Activated CD4-positive, alpha-beta T cell treated with anti-CD3 and anti-CD28 coated beads, Interleukin-2, amount 10 ng/mL, durations not matched to agents 7 days and 5 days (primary cell): ENCODE measurements around the gene ANKRD12. TPM values are rescaled to one million over a fixed set of nuclear protein-coding genes. Genes with fewer than 3 reads are reported as not detected.

Source experiments
- CTCF ChIA-PET: fragments of 350-600 bp; sonication (Branson Sonifier 250); formaldehyde crosslinking; loops from one replicate; lab custom pipeline; 2021; ENCODE audit warnings: antibody characterized with exemption; lab: Charles Lee
- POLR2A ChIA-PET: fragments of 350-600 bp; sonication (Branson Sonifier 250); formaldehyde crosslinking; loops from one replicate; lab custom pipeline; 2021; ENCODE audit warnings: antibody characterized with exemption; lab: Charles Lee
- DNase-seq: peaks from one replicate; pipeline ENCODE4 v3.0.0-alpha.2; 2020
- H3K27ac Mint-ChIP-seq: one replicate; pipeline ENCODE4 v1.8.0; 2021; ENCODE audit warnings: mild to moderate bottlenecking, moderate library complexity, mixed read lengths
- H3K27me3 Mint-ChIP-seq: one replicate; pipeline ENCODE4 v1.8.0; 2021; ENCODE audit warnings: mixed read lengths
- H3K36me3 Mint-ChIP-seq: one replicate; pipeline ENCODE4 v1.8.0; 2021; ENCODE audit warnings: low read depth, mixed read lengths
- H3K4me1 Mint-ChIP-seq: one replicate; pipeline ENCODE4 v1.8.0; 2021; ENCODE audit warnings: mixed read lengths
- H3K4me3 Mint-ChIP-seq: one replicate; pipeline ENCODE4 v1.8.0; 2021; ENCODE audit warnings: mild to moderate bottlenecking, moderate library complexity, mixed read lengths
- H3K9me3 Mint-ChIP-seq: one replicate; pipeline ENCODE4 v1.8.0; 2021; ENCODE audit warnings: mixed read lengths
- total RNA-seq, 2 experiments: library from RNA; stranded (reverse); gene quantifications; one replicate each; pipeline ENCODE4 v1.2.3, GENCODE V29; 2021

ANKRD12 gene
- total RNA-seq, 2 experiments from 2014 or later: 79.4 to 107 TPM

DNA sequence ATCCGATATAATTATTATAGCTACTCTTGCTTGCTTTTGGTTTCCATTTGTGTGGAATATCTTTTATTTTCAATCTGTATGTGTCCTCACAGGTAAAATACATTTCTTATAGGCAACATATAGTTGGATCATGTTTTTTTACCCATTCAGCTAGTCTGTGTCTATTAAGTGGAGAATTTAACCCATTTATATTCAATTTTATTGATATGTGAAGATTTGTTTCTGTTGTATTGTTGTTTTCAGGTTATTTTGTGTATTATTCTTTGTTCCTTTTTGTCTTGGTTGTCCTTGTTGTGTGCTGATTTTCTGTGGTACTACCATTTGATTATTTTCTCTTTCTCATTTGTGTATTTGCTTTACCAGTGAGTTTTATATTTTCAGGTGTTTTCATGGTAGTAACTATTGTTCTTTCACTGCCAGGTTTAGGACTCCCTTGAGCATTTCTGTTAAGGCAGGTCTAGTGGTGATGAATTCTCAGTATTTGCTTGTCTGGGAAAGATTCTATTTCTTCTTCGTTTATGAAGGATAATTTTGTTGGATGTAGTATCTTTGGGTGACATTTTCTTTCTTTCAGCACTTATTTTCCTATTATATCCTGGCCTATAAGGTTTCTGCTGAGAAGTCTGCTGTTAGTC, 95.4 kb downstream of the ANKRD12 start:
- Mint-ChIP-seq H3K4me1 (no peaks in the 10 kb centered on the region), H3K4me3 (no peak overlapping the region), H3K36me3 (peaks cover 88% of the 10 kb centered on the region), H3K27me3 (no peaks in the 10 kb centered on the region), H3K9me3 (peaks cover 19% of the 10 kb centered on the region), H3K27ac (no peak overlapping the region)
- CTCF ChIA-PET: no interaction called here
- POLR2A ChIA-PET: no interaction called here
- DNase-seq: no peak

DNA sequence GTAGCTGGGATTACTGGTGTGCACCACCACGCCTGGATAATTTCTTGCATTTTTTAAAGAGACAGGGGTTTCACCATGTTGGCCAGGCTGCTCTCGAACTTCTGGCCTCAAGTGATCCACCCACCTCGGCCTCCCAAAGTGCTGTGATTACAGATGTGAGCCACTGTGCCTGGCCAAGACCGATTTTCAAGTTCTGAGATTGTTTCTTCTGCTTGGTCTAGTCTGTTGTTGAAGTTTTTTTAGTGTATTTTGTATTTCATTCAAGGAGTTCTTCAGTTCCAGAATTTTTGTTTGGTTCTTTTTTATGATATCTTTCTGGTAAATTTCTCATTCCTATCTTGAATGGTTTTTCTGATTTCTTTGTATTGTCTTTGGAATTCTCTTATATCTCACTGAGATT, 96.4 kb downstream of the ANKRD12 start:
- CTCF ChIA-PET: no interaction called here

GRCh38 chr18:9233771-9234440, 97.3 kb downstream of the ANKRD12 start:
- H3K9me3 Mint-ChIP-seq: peaks cover 19% of the 10 kb centered on the region
- peaks cover 84% of the 10 kb centered on the region for H3K36me3 Mint-ChIP-seq
- DNase-seq: no peak
- POLR2A ChIA-PET: no interaction called here
- H3K27ac Mint-ChIP-seq: no peak overlapping the region
- no peak overlapping the region for H3K4me3 Mint-ChIP-seq
- CTCF ChIA-PET: interaction anchor here (1.0 to 3.7 kb wide), 3 partner anchors 7 to 30 kb away, joined by 3 to 15 read pairs (median 3); no protein-coding TSS in a partner anchor
- no peaks in the 10 kb centered on the region for H3K4me1 Mint-ChIP-seq
- H3K27me3 Mint-ChIP-seq: no peaks in the 10 kb centered on the region

More for the DNA sequence above, 96.4 kb downstream of the ANKRD12 start:
- Mint-ChIP-seq H3K9me3 (peaks cover 19% of the 10 kb centered on the region), H3K27ac (no peak overlapping the region), H3K36me3 (peaks cover 86% of the 10 kb centered on the region), H3K4me1 (no peaks in the 10 kb centered on the region), H3K27me3 (no peaks in the 10 kb centered on the region), H3K4me3 (no peak overlapping the region)
- no peak for DNase-seq
- POLR2A ChIA-PET: no interaction called here

- Mint-ChIP-seq H3K27me3 (no peaks in the 10 kb centered on the region), H3K27ac (no peak overlapping the region), H3K9me3 (peaks cover 19% of the 10 kb centered on the region), H3K36me3 (peaks cover 81% of the 10 kb centered on the region), H3K4me1 (no peaks in the 10 kb centered on the region), H3K4me3 (no peak overlapping the region)
- DNase-seq: no peak
- POLR2A ChIA-PET: no interaction called here
- CTCF ChIA-PET: interaction anchor here (1.0 to 3.7 kb wide), 3 partner anchors 8 to 29 kb away, joined by 3 to 15 read pairs (median 3); no protein-coding TSS in a partner anchor
These were observed 97.9 kb downstream of the ANKRD12 start for GRCh38 chr18:9234528-9234927.

DNA sequence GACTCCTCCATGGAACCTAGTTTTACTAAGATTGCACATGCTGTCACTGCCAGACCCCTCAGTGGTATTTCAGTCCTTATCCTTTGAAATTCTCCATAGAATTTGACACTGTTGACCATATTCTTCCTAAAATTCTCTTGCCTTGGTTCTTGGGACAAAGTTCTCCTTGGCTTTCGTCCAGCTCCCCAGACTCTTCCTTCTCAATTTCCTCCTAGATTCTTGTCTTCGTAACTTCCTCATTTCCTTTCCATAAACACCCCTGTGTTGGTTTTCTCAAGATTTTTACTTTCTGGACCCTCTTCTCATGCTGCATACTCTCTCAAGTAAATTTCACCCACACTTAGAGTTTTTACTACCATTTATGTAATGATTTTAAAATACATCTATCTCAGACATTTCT, 101.4 kb downstream of the ANKRD12 start:
- Mint-ChIP-seq H3K9me3 (peaks cover 7% of the 10 kb centered on the region), H3K4me3 (no peak overlapping the region), H3K36me3 (peaks cover 59% of the 10 kb centered on the region), H3K27me3 (no peaks in the 10 kb centered on the region), H3K4me1 (peaks cover 1% of the 10 kb centered on the region), H3K27ac (no peak overlapping the region)
- DNase-seq: no peak
- ChIA-PET CTCF (interaction anchor here (1.2 to 1.7 kb wide), 2 partner anchors 17 to 58 kb away, joined by 3 to 5 read pairs; no protein-coding TSS in a partner anchor), POLR2A (no interaction called here)

DNA sequence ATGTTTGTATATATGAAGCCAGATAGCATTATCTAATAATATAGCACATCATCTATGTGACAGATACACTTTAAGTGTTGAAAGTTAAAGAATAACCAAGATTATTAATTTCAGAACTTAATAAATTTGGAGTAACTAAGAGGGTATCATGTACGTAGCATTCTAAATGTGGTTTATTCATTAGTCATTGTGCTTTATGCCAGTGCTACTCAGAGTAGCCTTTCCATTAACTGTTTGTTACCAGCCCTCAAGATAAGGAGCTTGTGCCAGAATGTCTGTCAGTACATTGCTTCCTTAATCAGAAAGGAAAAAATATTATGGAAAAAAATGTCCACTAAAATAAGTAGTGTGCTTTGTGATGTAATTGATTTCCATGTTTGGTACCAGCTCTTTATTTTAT, 103.1 kb downstream of the ANKRD12 start:
- Mint-ChIP-seq H3K9me3 (no peaks in the 10 kb centered on the region), H3K4me3 (no peak overlapping the region), H3K27me3 (no peaks in the 10 kb centered on the region), H3K4me1 (peaks cover 9% of the 10 kb centered on the region), H3K36me3 (peaks cover 53% of the 10 kb centered on the region), H3K27ac (no peak overlapping the region)
- ChIA-PET POLR2A (no interaction called here), CTCF (interaction anchor here (0.6 to 1.3 kb wide), 2 partner anchors 14 to 618 kb away, joined by 3 to 5 read pairs; no protein-coding TSS in a partner anchor)
- no peak for DNase-seq

DNA sequence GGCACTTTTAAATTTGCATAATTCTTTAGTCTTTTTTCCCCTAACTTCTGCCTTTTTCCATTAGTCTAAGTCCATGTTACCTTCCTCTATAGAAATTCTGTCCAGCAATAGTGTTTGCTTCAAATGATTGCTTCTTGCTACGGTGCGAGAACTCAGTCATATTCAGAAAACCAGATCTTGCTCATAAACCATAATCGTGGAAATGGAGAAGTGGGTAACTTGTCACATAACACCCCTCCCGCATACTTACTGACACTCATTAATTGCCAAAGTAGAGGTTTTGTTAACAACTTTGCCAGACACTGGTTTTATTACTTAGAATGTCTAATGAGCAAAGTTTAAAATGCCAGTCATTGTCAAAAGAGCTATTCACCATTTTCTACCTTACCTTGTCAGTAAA, 103.7 kb downstream of the ANKRD12 start:
- H3K27ac Mint-ChIP-seq: no peak overlapping the region
- H3K36me3 Mint-ChIP-seq: peaks cover 48% of the 10 kb centered on the region
- H3K4me3 Mint-ChIP-seq: no peak overlapping the region
- no peaks in the 10 kb centered on the region for H3K9me3 Mint-ChIP-seq
- POLR2A ChIA-PET: no interaction called here
- no peaks in the 10 kb centered on the region for H3K27me3 Mint-ChIP-seq
- no peak for DNase-seq
- CTCF ChIA-PET: no interaction called here
- peaks cover 9% of the 10 kb centered on the region for H3K4me1 Mint-ChIP-seq

DNA sequence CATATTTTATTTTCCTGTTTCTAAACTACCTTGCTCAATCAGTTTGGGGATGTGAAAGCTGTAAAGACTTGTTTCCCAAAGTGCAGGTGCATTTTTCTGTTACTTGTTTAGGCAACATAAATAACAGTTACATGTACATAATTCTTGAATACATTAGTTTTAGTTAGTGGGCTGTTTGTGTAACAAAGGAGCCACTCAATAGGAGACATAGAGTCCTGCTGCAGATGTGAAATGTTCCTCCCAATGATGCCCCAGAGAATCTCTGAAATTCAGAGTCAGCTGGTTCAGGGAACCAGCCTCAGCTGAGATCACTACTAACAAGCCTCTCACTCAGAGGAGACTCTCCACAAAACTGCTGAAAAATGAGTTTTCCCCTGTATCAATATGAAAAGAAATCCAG, 106.4 kb downstream of the ANKRD12 start:
- H3K4me1 Mint-ChIP-seq: peaks cover 9% of the 10 kb centered on the region
- H3K27ac Mint-ChIP-seq: no peak overlapping the region
- no peaks in the 10 kb centered on the region for H3K9me3 Mint-ChIP-seq
- POLR2A ChIA-PET: no interaction called here
- H3K4me3 Mint-ChIP-seq: no peak overlapping the region
- no peaks in the 10 kb centered on the region for H3K27me3 Mint-ChIP-seq
- no peak for DNase-seq
- CTCF ChIA-PET: no interaction called here
- H3K36me3 Mint-ChIP-seq: peaks cover 37% of the 10 kb centered on the region

DNA sequence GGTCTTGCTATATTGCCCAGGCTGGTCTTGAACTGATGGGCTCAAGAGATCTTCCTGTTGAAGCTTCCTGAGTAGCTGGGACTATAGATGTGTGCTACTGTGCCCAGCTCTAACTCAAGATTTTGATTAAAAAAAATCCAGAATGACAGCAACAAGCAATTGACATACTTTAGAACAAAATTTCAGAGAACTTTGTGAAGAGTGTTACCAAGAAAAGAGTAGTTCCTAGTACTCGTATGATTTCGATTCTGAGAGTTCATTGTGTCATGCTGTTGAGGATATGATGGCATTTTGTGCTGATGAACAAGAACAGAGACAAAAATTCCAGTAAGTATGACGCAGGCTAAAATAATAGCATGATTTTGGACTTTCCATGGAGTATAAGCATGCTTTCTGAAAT, 107.8 kb downstream of the ANKRD12 start:
- no peak for DNase-seq
- POLR2A ChIA-PET: no interaction called here
- H3K4me3 Mint-ChIP-seq: no peak overlapping the region
- no peak overlapping the region for H3K27ac Mint-ChIP-seq
- no peaks in the 10 kb centered on the region for H3K27me3 Mint-ChIP-seq
- peaks cover 9% of the 10 kb centered on the region for H3K4me1 Mint-ChIP-seq
- no peaks in the 10 kb centered on the region for H3K9me3 Mint-ChIP-seq
- H3K36me3 Mint-ChIP-seq: peaks cover 33% of the 10 kb centered on the region
- CTCF ChIA-PET: no interaction called here

DNA sequence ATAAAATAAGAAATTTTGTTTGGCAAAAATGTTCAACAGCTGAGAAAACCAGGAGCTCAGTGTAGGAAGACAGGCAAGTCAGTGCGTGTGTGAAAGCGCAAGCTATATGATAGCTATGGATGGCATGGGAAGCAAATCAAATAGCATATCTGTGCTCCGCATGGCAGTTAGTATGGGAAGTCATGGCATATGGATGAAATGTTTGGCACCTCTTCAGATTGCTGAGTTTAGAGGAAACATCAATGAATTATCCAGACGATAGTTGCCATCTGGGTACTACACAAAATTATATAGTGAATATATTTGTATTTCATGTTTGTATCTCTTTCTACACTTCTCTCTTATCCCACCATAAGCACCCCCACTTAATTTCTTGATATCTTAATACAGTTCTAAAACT, 112.1 kb downstream of the ANKRD12 start:
- peaks cover 1% of the 10 kb centered on the region for H3K4me1 Mint-ChIP-seq
- no peak overlapping the region for H3K4me3 Mint-ChIP-seq
- H3K27ac Mint-ChIP-seq: no peak overlapping the region
- DNase-seq: no peak
- no peaks in the 10 kb centered on the region for H3K27me3 Mint-ChIP-seq
- H3K36me3 Mint-ChIP-seq: peaks cover 37% of the 10 kb centered on the region
- POLR2A ChIA-PET: no interaction called here
- CTCF ChIA-PET: no interaction called here
- H3K9me3 Mint-ChIP-seq: no peaks in the 10 kb centered on the region

GRCh38 chr18:9249254-9249653, 112.7 kb downstream of the ANKRD12 start:
- Mint-ChIP-seq H3K27ac (no peak overlapping the region), H3K4me3 (no peak overlapping the region), H3K27me3 (no peaks in the 10 kb centered on the region), H3K9me3 (peaks cover 2% of the 10 kb centered on the region), H3K36me3 (peaks cover 39% of the 10 kb centered on the region), H3K4me1 (no peaks in the 10 kb centered on the region)
- ChIA-PET POLR2A (no interaction called here), CTCF (interaction anchor here (0.6 kb wide), 1 partner anchor 1378 kb away, joined by 3 read pairs; no protein-coding TSS in a partner anchor)
- DNase-seq: no peak

GRCh38 chr18:9259173-9259572, 122.6 kb downstream of the ANKRD12 start:
- no peak for DNase-seq
- H3K27ac Mint-ChIP-seq: no peak overlapping the region
- ChIA-PET CTCF (no interaction called here), POLR2A (no interaction called here)
- H3K4me1 Mint-ChIP-seq: no peaks in the 10 kb centered on the region
- peaks cover 66% of the 10 kb centered on the region for H3K36me3 Mint-ChIP-seq
- no peak overlapping the region for H3K4me3 Mint-ChIP-seq
- H3K27me3 Mint-ChIP-seq: no peaks in the 10 kb centered on the region
- H3K9me3 Mint-ChIP-seq: peaks cover 21% of the 10 kb centered on the region
